Thyroid gland (tissue), 4 donors: ENCODE results near the gene CLEC4E.

Experiments
- CTCF ChIP-seq, 6 experiments: fragments of 200-600 bp in 3 of 6; fragments of 450-650 bp in 3 of 6; sonication (generic) in 3 of 6; IDR thresholded peaks; one replicate each; pipeline ENCODE4 v1.5.1; 2016 to 2019; ENCODE audit warnings: antibody characterized with exemption in 6 of 6, mild to moderate bottlenecking in 2 of 6, inconsistent platforms in 1 of 6, moderate library complexity in 1 of 6
- POLR2A ChIP-seq, 2 donors: fragments of 450-650 bp; IDR thresholded peaks; one replicate each; pipeline ENCODE4 v1.6.1; 2017; ENCODE audit warnings: antibody characterized with exemption in 2 of 2, mild to moderate bottlenecking in 2 of 2, moderate library complexity in 1 of 2

GRCh38 chr12:8561011-8561410 is 20.3 kb upstream of the CLEC4E start:
- TF ChIP-seq POLR2A (IDR thresholded peaks at IDR 0.05): no peak
- TF ChIP-seq CTCF (IDR thresholded peaks at IDR 0.05): no peak
